Measurements from ENCODE around the gene ERFL.

- no peak for TF ChIP-seq CTCF (IDR thresholded peaks at IDR 0.05)
- TF ChIP-seq POLR2AphosphoS5 (IDR thresholded peaks at IDR 0.05; ENCODE audit: insufficient read depth in 1 of 2, low read depth in 1 of 2) = no peak
Measured at GRCh38 chr19:41866284-41866683, 62.0 kb downstream of the ERFL start.
